Endothelial cell of umbilical vein (primary cell): ENCODE results near the gene PCDHB15. TPM values are rescaled to one million over a fixed set of nuclear protein-coding genes. Genes with fewer than 3 reads are reported as not detected.
"Not testable (repeated sequence)": the region's sequence is repeated elsewhere in the genome, so short reads cannot be mapped to it uniquely, and the experiment has no call there.

Experiments
- BruUV-seq: library from RNA; stranded (reverse); fragments of 400-500 nt; replicated peaks from 2 replicates; lab custom pipeline; 2021; lab: Mats Ljungman, UMichigan
- CTCF ChIA-PET: fragments of 300-600, 350-600 bp; sonication (Branson Sonifier 250); formaldehyde crosslinking; loops from one replicate; lab custom pipeline; 2021; ENCODE audit warnings: antibody characterized with exemption, inconsistent platforms; lab: Charles Lee
- POLR2A ChIA-PET: fragments of 300-600, 350-600 bp; sonication (Branson Sonifier 250); formaldehyde crosslinking; loops from one replicate; lab custom pipeline; 2021; ENCODE audit warnings: antibody characterized with exemption, inconsistent platforms; lab: Charles Lee
- DNase-seq: peaks from one replicate; pipeline ENCODE4 v3.0.0-alpha.2; 2011; ENCODE audit warnings: low read depth, low spot score
- FAIRE-seq: peaks from 2 replicates; lab custom pipeline; 2011; peaks lifted over from hg19 to GRCh38; lab: Jason Lieb, UNC
- H2AFZ ChIP-seq: 2 replicates; pipeline ENCODE4 v1.6.0; 2012; ENCODE audit warnings: low read depth, low read length, control low read depth, inconsistent platforms
- H3K27ac ChIP-seq: 2 replicates; pipeline ENCODE4 v1.5.1; 2011; ENCODE audit warnings: low read depth, mild to moderate bottlenecking, control low read depth, low read length, moderate library complexity; ENCODE audit not compliant: insufficient read depth
- H3K27me3 ChIP-seq, 2 experiments: 2 replicates each; pipeline versions ENCODE4 v1.6.0 to v1.6.1; 2011; ENCODE audit warnings: low read length in 2 of 2, mixed read lengths in 1 of 2; ENCODE audit not compliant: control insufficient read depth in 2 of 2, insufficient read depth in 2 of 2
- H3K36me3 ChIP-seq, 2 experiments: 2 replicates in 1 of 2; 3 replicates in 1 of 2; pipeline ENCODE4 v1.5.1; 2011; ENCODE audit warnings: low read length in 2 of 2, mild to moderate bottlenecking in 1 of 2, moderate library complexity in 1 of 2; ENCODE audit not compliant: control insufficient read depth in 2 of 2, insufficient read depth in 2 of 2; ENCODE audit errors: extremely low read depth in 1 of 2
- H3K4me1 ChIP-seq: 3 replicates; pipeline ENCODE4 v1.5.1; 2011; ENCODE audit warnings: mild to moderate bottlenecking, low read length; ENCODE audit not compliant: control insufficient read depth, insufficient read depth; ENCODE audit errors: extremely low read depth
- H3K4me2 ChIP-seq: 2 replicates; pipeline ENCODE4 v1.6.1; 2011; ENCODE audit warnings: low read length, control low read depth, mixed read lengths; ENCODE audit not compliant: insufficient read depth
- H3K4me3 ChIP-seq, 3 experiments: fragments of 200-600 bp in 1 of 3; sonication (generic), shearing (Covaris generic) in 1 of 3; replicated peaks in 1 of 3; 2 replicates each; pipeline ENCODE4 v1.5.1; 2011 to 2016; ENCODE audit warnings: control low read depth in 3 of 3, low read length in 3 of 3, mild to moderate bottlenecking in 2 of 3, inconsistent platforms in 1 of 3, low read depth in 1 of 3, moderate library complexity in 1 of 3; ENCODE audit not compliant: insufficient read depth in 1 of 3
- H3K79me2 ChIP-seq: 2 replicates; pipeline ENCODE4 v1.6.0; 2012; ENCODE audit warnings: low read length, inconsistent platforms; ENCODE audit not compliant: control insufficient read depth, insufficient read depth
- H3K9ac ChIP-seq: replicated peaks from 2 replicates; pipeline ENCODE3; 2011; ENCODE audit warnings: low read length, control low read depth; ENCODE audit not compliant: insufficient read depth; ENCODE audit errors: extremely low read depth
- H3K9me1 ChIP-seq: replicated peaks from 3 replicates; pipeline ENCODE4 v1.6.0; 2011; ENCODE audit warnings: mild to moderate bottlenecking, low read length; ENCODE audit not compliant: control insufficient read depth, insufficient read depth; ENCODE audit errors: extremely low read depth
- H3K9me3 ChIP-seq: replicated peaks from 2 replicates; pipeline ENCODE4 v1.5.1; 2012; ENCODE audit warnings: low read length, inconsistent platforms; ENCODE audit not compliant: control insufficient read depth, insufficient read depth
- H4K20me1 ChIP-seq: replicated peaks from 2 replicates; pipeline ENCODE3; 2011; ENCODE audit warnings: mild to moderate bottlenecking, low read length; ENCODE audit not compliant: control insufficient read depth, insufficient read depth; ENCODE audit errors: extremely low read depth
- EZH2 ChIP-seq: IDR thresholded peaks from 2 replicates; pipeline ENCODE4 v1.6.1; 2012; ENCODE audit warnings: borderline replicate concordance, low read depth, mild to moderate bottlenecking, moderate library complexity, low read length, inconsistent platforms; ENCODE audit not compliant: severe bottlenecking
- FOS ChIP-seq: IDR thresholded peaks from 2 replicates; pipeline ENCODE4 v1.6.1; 2011; ENCODE audit warnings: mild to moderate bottlenecking, low read length, moderate library complexity, borderline replicate concordance; ENCODE audit not compliant: insufficient read depth
- GATA2 ChIP-seq: IDR thresholded peaks from 2 replicates; pipeline ENCODE4 v1.7.0; 2011; ENCODE audit warnings: low read depth, mild to moderate bottlenecking, moderate library complexity, mixed read lengths, low read length; ENCODE audit not compliant: insufficient read length, insufficient read depth
- JUN ChIP-seq: IDR thresholded peaks from 2 replicates; pipeline ENCODE4 v1.6.1; 2011; ENCODE audit warnings: borderline replicate concordance, low read depth; ENCODE audit not compliant: insufficient read length, insufficient read depth
- MYC ChIP-seq: IDR thresholded peaks from one replicate; pipeline ENCODE4 v1.6.1; 2011; ENCODE audit warnings: mild to moderate bottlenecking, low read depth, low read length
- POLR2A ChIP-seq: IDR thresholded peaks from 2 replicates; pipeline ENCODE4 v1.6.1; 2012; ENCODE audit warnings: low read depth, mild to moderate bottlenecking, control low read depth, low read length
- POLR2AphosphoS5 ChIP-seq: IDR thresholded peaks from 2 replicates; pipeline ENCODE4 v1.6.1; 2012; ENCODE audit warnings: low read depth, mild to moderate bottlenecking, control low read depth, low read length, moderate library complexity; ENCODE audit not compliant: insufficient read depth
- dilution Hi-C: fragments of 300-500 bp; cut with MboI; formaldehyde crosslinking; loops from one replicate; pipeline ENCODE4 v1.15.0; 2019; ENCODE audit warnings: low sequenced_read_pairs; ENCODE audit not compliant: extremely low pct_ligation_motif_present
- intact Hi-C: fragments of 100-400 bp; cut with micrococcal nuclease; formaldehyde crosslinking; loops from one replicate; pipeline ENCODE4 v1.10.0; 2022
- polyA plus RNA-seq, 4 experiments: library from polyadenylated mRNA; depleted of rRNA in 3 of 4; stranded (reverse) in 3 of 4; unstranded in 1 of 4; fragments of >200 nt; gene quantifications; 2 replicates each; pipeline versions ENCODE4 v1.2.1 to v1.2.3, GENCODE V29; 2011 to 2012; ENCODE audit warnings: missing spikeins in 1 of 4
- total RNA-seq: library from RNA; stranded (reverse); gene quantifications from 2 replicates; pipeline ENCODE4 v1.2.3, GENCODE V29; 2021
- TF ChIP-seq, protein P1 (sequence below), 2 donors: IDR thresholded peaks; 1 replicate in 1 of 2; 2 replicates in 1 of 2; pipeline ENCODE4 v1.5.1; 2011; ENCODE audit warnings: low read length in 2 of 2, mild to moderate bottlenecking in 2 of 2, moderate library complexity in 2 of 2, control low read depth in 1 of 2, inconsistent platforms in 1 of 2, low read depth in 1 of 2; ENCODE audit not compliant: insufficient read depth in 1 of 2; ENCODE audit errors: extremely low read depth in 1 of 2
- TF ChIP-seq, protein P2 (sequence below): IDR thresholded peaks from 2 replicates; pipeline ENCODE4 v1.6.1; 2011; ENCODE audit not compliant: insufficient read depth, insufficient read length

Gene PCDHB15
- total and polyA plus RNA-seq, 2 donors (not counting 3 experiments of a cell fraction or from before 2014, with no cell fraction given), result 0.55 to 0.69 TPM

DNA sequence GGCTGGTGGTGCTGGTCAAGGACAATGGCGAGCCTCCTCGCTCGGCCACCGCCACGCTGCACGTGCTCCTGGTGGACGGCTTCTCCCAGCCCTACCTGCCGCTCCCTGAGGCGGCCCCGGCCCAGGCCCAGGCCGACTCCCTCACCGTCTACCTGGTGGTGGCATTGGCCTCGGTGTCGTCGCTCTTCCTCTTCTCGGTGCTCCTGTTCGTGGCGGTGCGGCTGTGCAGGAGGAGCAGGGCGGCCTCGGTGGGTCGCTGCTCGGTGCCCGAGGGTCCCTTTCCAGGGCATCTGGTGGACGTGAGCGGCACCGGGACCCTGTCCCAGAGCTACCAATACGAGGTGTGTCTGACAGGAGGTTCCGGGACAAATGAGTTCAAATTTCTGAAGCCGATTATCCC lies 19.8 kb upstream of the PCDHB15 start:
- intact Hi-C loops, result not testable (repeated sequence)

DNA sequence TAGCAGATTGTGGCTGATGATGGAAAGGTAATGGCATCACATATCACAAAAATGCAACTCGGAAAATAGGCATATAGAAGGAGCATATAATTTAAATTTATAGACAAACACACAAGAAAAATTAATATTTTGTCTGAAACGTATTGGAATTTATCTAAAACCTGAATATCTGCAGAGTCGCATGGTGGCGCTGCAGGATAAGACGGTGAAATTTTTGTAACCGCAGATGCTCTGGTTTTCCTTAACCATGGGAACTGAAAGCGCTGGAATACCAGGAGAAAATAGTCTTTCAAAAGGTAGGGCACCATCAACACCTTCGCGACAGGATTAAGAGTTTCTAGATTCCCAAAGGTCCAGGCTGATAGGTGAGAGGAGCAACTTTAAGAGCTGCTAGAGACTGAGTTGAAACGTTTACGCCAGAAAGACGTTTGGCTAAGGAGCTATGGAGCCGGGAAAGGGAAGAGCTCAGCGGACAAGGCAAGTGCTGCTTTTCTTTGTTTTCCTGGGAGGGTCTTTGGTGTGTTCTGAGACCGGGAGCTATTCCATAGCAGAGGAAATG lies 11.0 kb upstream of the PCDHB15 start:
- intact Hi-C loops (no loop called here), dilution Hi-C loops (no loop called here)
- CTCF ChIA-PET, result interaction anchor here (0.6 to 1.6 kb wide), 9 partner anchors 10 to 334 kb away, joined by 3 to 14 read pairs (median 5); partner anchors contain the start of genes PCDHB14, PCDHB15, PCDHGA11 and PCDHGA12
- BruUV-seq, result no TSS peak
- no peak for FAIRE-seq
- peak; percentile 20 for DNase-seq
- Histone ChIP-seq H3K4me2 (no peak overlapping the region), H3K9me3 (no peaks in the 10 kb centered on the region), H3K4me1 (no peaks in the 10 kb centered on the region), H3K27ac (no peak overlapping the region), H3K79me2 (no peaks in the 10 kb centered on the region), H3K36me3 (no peaks in the 10 kb centered on the region), H3K27me3 (peaks cover 0 to 5% of the 10 kb centered on the region in 2 experiments), H3K4me3 (no peak overlapping the region), H3K9ac (no peak overlapping the region), H4K20me1 (no peaks in the 10 kb centered on the region), H3K9me1 (no peaks in the 10 kb centered on the region), H2AFZ (no peak overlapping the region)
- TF ChIP-seq JUN (no peak), GATA2 (no peak), FOS (no peak), POLR2A (no peak), EZH2 (no peak), MYC (no peak), POLR2AphosphoS5 (no peak)
- TF ChIP-seq, protein P1, sequence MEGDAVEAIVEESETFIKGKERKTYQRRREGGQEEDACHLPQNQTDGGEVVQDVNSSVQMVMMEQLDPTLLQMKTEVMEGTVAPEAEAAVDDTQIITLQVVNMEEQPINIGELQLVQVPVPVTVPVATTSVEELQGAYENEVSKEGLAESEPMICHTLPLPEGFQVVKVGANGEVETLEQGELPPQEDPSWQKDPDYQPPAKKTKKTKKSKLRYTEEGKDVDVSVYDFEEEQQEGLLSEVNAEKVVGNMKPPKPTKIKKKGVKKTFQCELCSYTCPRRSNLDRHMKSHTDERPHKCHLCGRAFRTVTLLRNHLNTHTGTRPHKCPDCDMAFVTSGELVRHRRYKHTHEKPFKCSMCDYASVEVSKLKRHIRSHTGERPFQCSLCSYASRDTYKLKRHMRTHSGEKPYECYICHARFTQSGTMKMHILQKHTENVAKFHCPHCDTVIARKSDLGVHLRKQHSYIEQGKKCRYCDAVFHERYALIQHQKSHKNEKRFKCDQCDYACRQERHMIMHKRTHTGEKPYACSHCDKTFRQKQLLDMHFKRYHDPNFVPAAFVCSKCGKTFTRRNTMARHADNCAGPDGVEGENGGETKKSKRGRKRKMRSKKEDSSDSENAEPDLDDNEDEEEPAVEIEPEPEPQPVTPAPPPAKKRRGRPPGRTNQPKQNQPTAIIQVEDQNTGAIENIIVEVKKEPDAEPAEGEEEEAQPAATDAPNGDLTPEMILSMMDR (IDR thresholded peaks at IDR 0.05; ENCODE audit: extremely low read depth in 1 of 2, insufficient read depth in 1 of 2, low read depth in 1 of 2, low read length in 2 of 2), result no peak
- TF ChIP-seq, protein P2, sequence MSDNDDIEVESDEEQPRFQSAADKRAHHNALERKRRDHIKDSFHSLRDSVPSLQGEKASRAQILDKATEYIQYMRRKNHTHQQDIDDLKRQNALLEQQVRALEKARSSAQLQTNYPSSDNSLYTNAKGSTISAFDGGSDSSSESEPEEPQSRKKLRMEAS, result no peak
- POLR2A ChIA-PET, result no interaction called here

More for the DNA sequence above, 19.8 kb upstream of the PCDHB15 start:
- BruUV-seq, H3K27me3 ChIP-seq, H3K27ac ChIP-seq, FAIRE-seq, POLR2A ChIA-PET, H3K9me1 ChIP-seq, H3K36me3 ChIP-seq, H3K4me2 ChIP-seq, H3K9ac ChIP-seq, DNase-seq, H3K9me3 ChIP-seq, H3K4me3 ChIP-seq, H2AFZ ChIP-seq, H3K4me1 ChIP-seq, H4K20me1 ChIP-seq, dilution Hi-C loops, H3K79me2 ChIP-seq: not testable (repeated sequence)
- CTCF ChIA-PET, result interaction anchor here (1.3 kb wide), 1 partner anchor 338 kb away, joined by 4 read pairs; no protein-coding TSS in a partner anchor

DNA sequence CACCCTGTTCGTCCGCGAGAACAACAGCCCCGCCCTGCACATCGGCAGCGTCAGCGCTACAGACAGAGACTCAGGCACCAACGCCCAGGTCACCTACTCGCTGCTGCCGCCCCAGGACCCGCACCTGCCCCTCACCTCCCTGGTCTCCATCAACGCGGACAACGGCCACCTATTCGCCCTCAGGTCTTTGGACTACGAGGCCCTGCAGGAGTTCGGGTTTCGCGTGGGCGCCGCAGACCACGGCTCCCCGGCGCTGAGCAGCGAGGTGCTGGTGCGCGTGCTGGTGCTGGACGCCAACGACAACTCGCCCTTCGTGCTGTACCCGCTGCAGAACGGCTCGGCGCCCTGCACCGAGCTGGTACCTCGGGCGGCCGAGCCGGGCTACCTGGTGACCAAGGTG lies 9.3 kb upstream of the PCDHB15 start:
- H4K20me1 ChIP-seq, H3K4me1 ChIP-seq, H3K9me1 ChIP-seq, H3K9me3 ChIP-seq, dilution Hi-C loops, CTCF ChIA-PET, H3K4me2 ChIP-seq, H3K36me3 ChIP-seq, intact Hi-C loops, H3K9ac ChIP-seq, H3K4me3 ChIP-seq, DNase-seq, H3K79me2 ChIP-seq, BruUV-seq, FAIRE-seq, H3K27me3 ChIP-seq, H2AFZ ChIP-seq, H3K27ac ChIP-seq, POLR2A ChIA-PET: not testable (repeated sequence)
